OCI-LY7 (cell line): ENCODE results near the gene RHOB. TPM values are rescaled to one million over a fixed set of nuclear protein-coding genes. Genes with fewer than 3 reads are reported as not detected.

ENCODE experiments used
- BruUV-seq: library from RNA; stranded (reverse); fragments of 400-500 nt; replicated peaks from 2 replicates; lab custom pipeline; 2021; lab: Mats Ljungman, UMichigan
- CTCF ChIA-PET: fragments of 300-600 bp; sonication (Branson Sonifier 250); formaldehyde crosslinking; loops from one replicate; lab custom pipeline; 2022; ENCODE audit warnings: antibody characterized with exemption; ENCODE audit not compliant: unreplicated experiment; lab: Charles Lee
- POLR2A ChIA-PET: fragments of 300-600 bp; sonication (Branson Sonifier 250); formaldehyde crosslinking; loops from one replicate; lab custom pipeline; 2022; ENCODE audit warnings: antibody characterized with exemption; lab: Charles Lee
- DNase-seq: peaks from one replicate; pipeline ENCODE4 v3.0.0-alpha.2; 2015; ENCODE audit warnings: low spot score
- H2AFZ ChIP-seq: fragments of 200-600 bp; sonication (generic), shearing (Covaris generic); 2 replicates; pipeline ENCODE4 v1.6.1; 2014; ENCODE audit warnings: mild to moderate bottlenecking, antibody characterized with exemption, low read length, moderate library complexity
- H3K27ac ChIP-seq: fragments of 200-600 bp; sonication (generic); 2 replicates; pipeline ENCODE4 v1.5.1; 2014; ENCODE audit warnings: mixed run types, low read depth, mild to moderate bottlenecking, moderate library complexity, low read length, inconsistent platforms; ENCODE audit not compliant: poor library complexity, severe bottlenecking
- H3K36me3 ChIP-seq: fragments of 200-600 bp; sonication (generic); 2 replicates; pipeline ENCODE4 v1.6.1; 2014; ENCODE audit warnings: mild to moderate bottlenecking, antibody characterized with exemption, low read length, moderate library complexity, mixed read lengths; ENCODE audit not compliant: insufficient read depth
- H3K4me1 ChIP-seq: fragments of 200-600 bp; sonication (generic); 2 replicates; pipeline ENCODE4 v1.5.1; 2014; ENCODE audit warnings: mild to moderate bottlenecking, low read length; ENCODE audit not compliant: insufficient read depth, poor library complexity, severe bottlenecking
- H3K4me2 ChIP-seq: fragments of 200-600 bp; sonication (generic); 2 replicates; pipeline ENCODE4 v1.6.1; 2014; ENCODE audit warnings: mild to moderate bottlenecking, low read length
- H3K4me3 ChIP-seq: fragments of 200-600 bp; sonication (generic); 2 replicates; pipeline ENCODE4 v1.5.1; 2014; ENCODE audit warnings: mild to moderate bottlenecking, low read depth, low read length; ENCODE audit not compliant: poor library complexity, severe bottlenecking
- H3K79me2 ChIP-seq: fragments of 200-600 bp; sonication (generic); 2 replicates; pipeline ENCODE4 v1.6.1; 2016; ENCODE audit warnings: low read depth, mild to moderate bottlenecking, low read length, moderate library complexity, mixed read lengths; ENCODE audit not compliant: insufficient read depth
- H3K9me2 ChIP-seq: fragments of 200-600 bp; sonication (generic); 2 replicates; pipeline ENCODE4 v1.6.1; 2016; ENCODE audit warnings: mild to moderate bottlenecking, low read length, mixed read lengths; ENCODE audit not compliant: insufficient read depth
- H3K9me3 ChIP-seq: fragments of 200-600 bp; sonication (generic); 2 replicates; pipeline ENCODE4 v1.6.1; 2014; ENCODE audit warnings: mild to moderate bottlenecking, mixed run types, low read length, mixed read lengths
- H4K20me1 ChIP-seq: fragments of 200-600 bp; sonication (generic); 2 replicates; pipeline ENCODE4 v1.6.1; 2014; ENCODE audit warnings: mild to moderate bottlenecking, antibody characterized with exemption, low read length, moderate library complexity, mixed read lengths; ENCODE audit not compliant: insufficient read depth
- CTCF ChIP-seq: fragments of 200-600 bp; sonication (generic); conservative IDR thresholded peaks from 2 replicates; pipeline ENCODE4 v1.5.1; 2014; ENCODE audit warnings: mild to moderate bottlenecking, antibody characterized with exemption, low read length, moderate library complexity, mixed read lengths
- EZH2phosphoT487 ChIP-seq: fragments of 200-600 bp; sonication (generic); IDR thresholded peaks from 2 replicates; pipeline ENCODE4 v1.6.1; 2018; ENCODE audit warnings: low read depth, borderline replicate concordance, mild to moderate bottlenecking, mixed run types, antibody characterized with exemption, low read length, moderate library complexity, mixed read lengths
- intact Hi-C: fragments of 100-400 bp; cut with micrococcal nuclease; formaldehyde crosslinking; loops from one replicate; pipeline ENCODE4 v1.10.0; 2022; ENCODE audit not compliant: unreplicated experiment
- total RNA-seq, 2 experiments: library from RNA; depleted of rRNA in 1 of 2; stranded (reverse); fragments of >200 nt in 1 of 2; shearing (Covaris generic) in 1 of 2; gene quantifications; 2 replicates each; pipeline ENCODE4 v1.2.3, GENCODE V29; 2014 to 2022

RHOB gene
- total RNA-seq, 2 experiments from 2014 or later: 0.36 TPM; not detected in 1

GRCh38 chr2:20423847-20424246 lies 23.0 kb upstream of the RHOB start:
- Histone ChIP-seq H3K79me2 (no peaks in the 10 kb centered on the region), H3K4me1 (peaks cover 20% of the 10 kb centered on the region), H3K4me3 (no peak overlapping the region), H3K27ac (no peak overlapping the region), H3K9me3 (no peaks in the 10 kb centered on the region), H4K20me1 (no peaks in the 10 kb centered on the region), H3K4me2 (no peak overlapping the region), H3K36me3 (no peaks in the 10 kb centered on the region), H3K9me2 (no peaks in the 10 kb centered on the region), H2AFZ (no peak overlapping the region)
- TF ChIP-seq EZH2phosphoT487 (no peak), CTCF (no peak)
- no TSS peak for BruUV-seq
- intact Hi-C loops: no loop called here
- no peak for DNase-seq
- ChIA-PET POLR2A (interaction anchor here (1.3 to 2.0 kb wide), 2 partner anchors 9 to 10 kb away, joined by 6 to 7 read pairs; no protein-coding TSS in a partner anchor), CTCF (interaction anchor here (0.7 to 1.4 kb wide), 3 partner anchors 12 to 218 kb away, joined by 3 to 13 read pairs (median 3); no protein-coding TSS in a partner anchor)

- H3K4me3 ChIP-seq: peak overlapping the region; percentile 34
- no peaks in the 10 kb centered on the region for H3K9me2 ChIP-seq
- no peak for TF ChIP-seq EZH2phosphoT487
- TF ChIP-seq CTCF: no peak
- H4K20me1 ChIP-seq: no peaks in the 10 kb centered on the region
- ChIA-PET CTCF (interaction anchor here (0.8 to 1.4 kb wide), 3 partner anchors 9 to 46 kb away, joined by 3 to 13 read pairs (median 3); no protein-coding TSS in a partner anchor), POLR2A (interaction anchor here (0.6 to 2.0 kb wide), 6 partner anchors 9 to 58 kb away, joined by 3 to 7 read pairs (median 4); no protein-coding TSS in a partner anchor)
- intact Hi-C loops: no loop called here
- no peaks in the 10 kb centered on the region for H3K79me2 ChIP-seq
- BruUV-seq: no TSS peak
- H3K27ac ChIP-seq: peak overlapping the region; percentile 28
- peaks cover 20% of the 10 kb centered on the region for H3K4me1 ChIP-seq
- H3K9me3 ChIP-seq: no peaks in the 10 kb centered on the region
- H3K36me3 ChIP-seq: no peaks in the 10 kb centered on the region
- H3K4me2 ChIP-seq: peak overlapping the region; percentile 70
- peak; percentile 70 for DNase-seq
- peak overlapping the region; percentile 89 for H2AFZ ChIP-seq
These were observed 22.3 kb upstream of the RHOB start for GRCh38 chr2:20424300-20425290.
